C1 segment of cervical spinal cord (tissue), 14 donors: Measurements from ENCODE around the gene CEACAM19.

ENCODE experiments used
- DNase-seq, 14 donors: peaks; one replicate each; lab custom pipeline; 2025; lab: John Stamatoyannopoulos, UW

CEACAM19 gene

DNA sequence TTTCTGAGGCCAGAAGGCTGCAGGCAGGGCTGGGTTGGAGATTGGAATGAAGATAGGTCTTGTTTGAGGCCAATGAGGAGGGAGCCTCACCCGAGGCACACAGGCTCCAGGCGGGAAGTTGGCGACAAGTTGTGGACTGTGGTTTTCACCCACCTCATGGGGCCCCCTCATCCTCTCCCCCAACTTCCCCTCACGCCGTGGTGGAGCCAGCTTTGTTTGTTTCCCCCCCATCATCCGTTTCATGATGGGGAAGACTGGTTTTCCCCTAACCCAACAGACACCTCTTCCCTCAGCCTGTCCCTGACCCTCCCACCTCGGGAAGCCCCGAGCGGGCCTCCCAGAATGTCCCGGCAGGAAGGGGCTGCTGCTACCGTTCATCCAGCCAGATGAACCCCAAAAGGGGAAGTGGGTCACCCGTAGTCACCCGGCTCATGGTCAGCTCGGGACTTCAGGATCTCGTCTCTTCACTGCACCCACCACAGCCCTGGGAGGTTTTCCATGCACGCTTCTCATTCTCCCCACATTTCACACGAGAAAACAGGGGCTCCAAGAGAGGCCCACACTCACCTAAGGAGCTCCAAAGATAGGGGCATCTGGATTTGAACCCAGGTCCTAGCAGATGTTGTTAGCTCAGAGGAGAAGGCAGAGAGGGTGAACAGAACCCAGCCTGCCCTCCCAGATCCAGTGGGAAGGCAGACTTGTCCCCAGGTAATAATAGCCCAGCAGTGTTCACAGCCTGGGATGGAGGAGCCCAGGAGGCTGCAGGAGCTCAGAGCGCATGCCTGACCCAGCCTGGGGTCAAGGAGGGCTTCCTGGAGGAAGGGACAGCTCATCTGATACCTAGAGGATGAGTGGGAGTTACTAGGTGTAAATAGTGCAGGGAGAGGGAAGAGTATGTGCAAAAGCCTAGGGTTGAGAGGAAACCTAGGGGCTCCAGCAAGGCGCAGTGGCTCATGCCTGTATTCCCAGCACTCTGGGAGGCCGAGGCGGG is 51.1 kb downstream of the CEACAM19 start:
- peak in 3 of 14 donors; percentile 18 to 38 (median 30) for DNase-seq

DNA sequence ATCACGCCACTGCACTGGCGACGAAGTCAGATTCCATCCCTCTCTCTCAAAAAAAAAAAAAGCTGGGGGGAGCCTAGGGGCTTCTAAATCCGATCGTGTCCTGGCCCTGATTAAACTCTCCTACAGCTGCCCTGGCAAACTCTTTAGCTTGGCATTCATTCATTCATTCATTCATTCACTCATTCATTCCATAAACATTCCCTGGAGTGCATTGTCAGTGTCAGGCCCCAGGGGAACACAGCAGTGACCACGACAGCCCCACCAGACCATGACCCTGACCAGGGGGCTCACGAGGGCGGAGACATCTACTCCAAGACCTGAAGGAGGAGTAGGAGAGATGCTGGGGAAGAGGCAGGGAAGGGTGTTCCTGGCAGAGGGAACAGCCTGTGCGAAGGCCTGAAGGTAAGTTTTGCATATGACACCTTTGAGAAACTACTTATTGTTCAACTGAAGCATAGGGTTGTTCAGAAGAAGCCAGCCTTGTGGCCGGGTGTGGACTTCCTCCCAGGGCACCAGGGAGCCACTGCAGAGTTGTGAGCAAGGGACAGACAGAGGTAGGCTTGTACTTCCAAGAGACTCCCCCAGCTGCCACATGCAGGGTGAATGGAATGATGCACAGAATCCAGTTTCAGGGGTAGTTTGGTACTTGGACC is 52.1 kb downstream of the CEACAM19 start:
- DNase-seq: no peak

DNA sequence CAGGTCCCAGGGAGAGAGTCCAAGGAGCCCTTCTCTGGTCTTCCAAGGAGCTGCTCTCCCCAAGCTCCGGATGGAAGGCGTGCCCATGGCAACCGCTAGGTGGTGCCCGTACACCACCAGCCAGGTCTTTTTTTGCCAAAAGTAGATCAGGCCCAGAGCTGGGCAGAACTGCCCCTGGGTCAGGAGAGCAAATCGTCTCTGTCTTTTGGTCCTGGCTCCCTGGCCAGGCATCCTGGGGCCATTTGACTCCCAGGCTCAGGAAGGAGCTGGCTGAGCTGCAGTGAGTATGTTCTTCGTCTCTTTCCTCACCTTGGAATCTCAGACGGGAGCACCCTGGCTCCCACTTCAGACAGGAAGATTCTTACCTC is 52.7 kb downstream of the CEACAM19 start:
- peak in 12 of 14 donors; percentile 3 to 74 (median 52) for DNase-seq

DNA sequence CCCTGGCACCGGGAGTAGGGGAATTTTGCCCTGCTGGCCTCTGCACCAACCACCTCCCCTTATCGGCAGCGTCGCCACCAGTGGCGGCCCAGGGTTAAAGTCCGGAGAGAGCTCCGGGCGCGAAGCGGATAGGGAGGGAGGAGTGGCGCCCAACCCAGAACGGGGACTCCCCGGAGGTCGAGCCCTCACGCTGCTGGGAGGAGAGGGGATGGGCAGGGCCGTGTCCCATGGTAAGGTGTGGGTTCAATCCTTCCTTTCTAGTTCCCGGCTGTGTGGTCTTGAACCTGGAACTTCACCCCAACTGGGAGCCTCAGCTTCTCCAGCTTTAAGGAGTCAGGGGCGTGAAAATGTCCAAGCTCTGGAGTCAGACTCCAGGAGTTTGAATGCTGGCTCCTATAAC is 54.0 kb downstream of the CEACAM19 start:
- DNase-seq: no peak

DNA sequence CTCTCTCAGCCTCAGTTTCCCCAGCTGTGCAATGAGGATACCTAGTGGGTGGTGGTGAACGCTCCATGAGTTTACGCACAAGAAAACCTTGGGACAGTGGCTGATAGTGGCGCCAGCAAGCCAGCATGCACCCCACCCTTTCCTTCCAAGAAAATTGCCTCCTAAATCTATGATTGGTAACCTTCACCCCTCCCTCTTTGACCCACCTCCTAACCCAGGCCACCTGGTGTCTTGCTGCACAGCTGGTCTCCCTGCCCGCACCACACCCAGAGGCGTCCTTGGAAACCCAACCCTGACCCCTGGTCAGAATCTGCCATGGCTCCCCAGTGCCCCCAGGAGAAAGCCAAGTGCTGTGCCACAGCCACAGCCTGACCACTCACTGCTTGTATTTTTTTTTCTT is 54.4 kb downstream of the CEACAM19 start:
- DNase-seq: no peak

DNA sequence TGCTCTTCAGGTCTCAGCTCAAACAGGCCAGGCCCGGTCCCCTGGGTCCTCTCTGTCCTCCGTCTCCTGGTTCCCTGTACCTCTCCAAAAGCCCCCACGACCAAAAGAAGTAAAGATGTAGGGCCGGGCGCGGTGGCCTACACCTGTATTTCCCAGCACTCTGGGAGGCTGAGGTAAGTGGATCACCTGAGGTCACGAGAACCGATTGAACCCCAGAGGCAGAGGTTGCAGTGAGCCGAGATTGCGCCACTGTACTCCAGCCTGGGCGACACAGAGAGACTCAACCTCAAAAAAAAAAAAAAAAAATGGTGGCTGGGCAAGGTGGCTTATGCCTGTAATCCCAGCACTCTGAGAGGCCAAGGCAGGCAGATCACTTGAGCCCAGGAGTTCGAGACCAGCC is 55.2 kb downstream of the CEACAM19 start:
- no peak for DNase-seq

DNA sequence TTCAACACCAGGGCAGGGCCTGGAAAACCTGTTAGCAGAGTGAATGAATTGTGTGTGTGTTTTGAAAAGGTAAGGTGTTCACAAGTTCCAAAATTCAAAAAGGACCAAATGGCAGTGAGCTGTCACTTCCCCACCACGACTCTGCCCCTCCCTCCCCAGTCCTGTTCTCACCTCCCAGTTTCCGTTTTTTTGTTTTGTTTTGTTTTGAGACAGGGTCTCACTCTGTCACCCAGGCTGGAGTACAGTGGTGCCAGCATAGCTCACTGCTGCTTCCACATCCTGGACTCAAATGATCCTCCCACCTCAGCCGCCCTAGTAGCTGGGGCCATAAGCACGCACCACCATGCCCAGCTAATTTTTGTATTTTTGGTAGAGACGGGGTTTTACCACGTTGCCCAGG is 56.9 kb downstream of the CEACAM19 start:
- no peak for DNase-seq

DNA sequence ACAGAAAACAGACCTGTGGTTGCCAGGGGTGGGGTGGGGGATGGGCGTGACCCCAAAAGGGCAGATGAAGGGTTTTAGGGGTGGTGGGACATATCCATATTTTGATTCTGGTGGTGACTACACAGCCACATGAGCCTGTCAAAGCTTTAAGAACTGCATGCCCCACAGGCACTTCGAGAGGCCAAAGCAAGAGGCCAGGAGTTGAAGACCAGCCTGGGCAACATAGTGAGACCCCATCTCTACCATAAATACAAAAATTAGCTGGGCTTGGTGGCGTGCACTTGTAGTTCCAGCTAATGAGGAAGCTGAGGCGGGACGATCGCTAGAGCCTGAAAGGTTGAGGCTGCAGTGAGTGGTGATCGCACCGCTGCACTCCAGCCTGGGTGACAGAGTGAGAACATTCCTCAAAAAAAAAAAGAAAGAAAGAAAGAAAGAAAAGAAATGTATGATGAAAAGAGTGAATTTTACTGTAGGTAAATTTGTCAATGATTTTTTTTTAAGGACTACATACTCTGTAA is 58.3 kb downstream of the CEACAM19 start:
- DNase-seq: no peak

DNA sequence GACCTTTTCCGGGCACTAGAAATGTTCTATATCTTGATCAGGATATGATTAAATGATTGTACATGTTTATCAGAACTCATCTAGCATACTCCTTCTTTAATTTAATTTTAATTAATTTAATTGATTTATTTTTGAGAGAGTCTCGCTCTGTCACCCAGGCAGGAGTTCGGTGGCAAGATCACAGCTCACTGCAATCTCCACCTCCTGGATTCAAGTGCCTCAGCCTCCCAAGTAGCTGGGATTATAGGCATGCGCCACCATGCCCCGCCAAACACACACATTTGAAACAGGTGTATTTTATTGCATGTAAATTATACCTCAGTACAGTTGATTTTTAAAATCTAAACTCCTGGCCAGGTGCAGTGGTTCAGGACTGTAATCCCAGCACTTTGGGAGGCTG is 59.8 kb downstream of the CEACAM19 start:
- no peak for DNase-seq

DNA sequence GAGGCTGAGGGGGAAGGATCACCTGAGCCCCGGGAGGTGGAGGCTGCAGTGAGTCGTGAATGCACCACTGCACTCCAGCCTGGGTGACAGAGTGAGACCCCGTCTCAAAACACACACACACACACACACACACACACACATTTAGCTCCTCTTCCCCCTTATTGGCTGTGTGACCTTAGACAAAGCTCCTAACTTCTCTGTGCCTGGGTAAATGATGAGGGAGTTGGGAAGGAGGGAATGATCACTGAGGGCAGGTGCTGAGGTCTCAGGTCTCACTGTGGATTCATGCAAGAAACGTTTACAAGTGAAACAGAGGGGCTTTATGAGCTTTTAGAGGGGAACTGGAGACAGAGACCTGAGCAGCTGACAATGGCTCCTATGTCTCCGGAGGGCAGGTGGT is 60.3 kb downstream of the CEACAM19 start:
- no peak for DNase-seq

DNA sequence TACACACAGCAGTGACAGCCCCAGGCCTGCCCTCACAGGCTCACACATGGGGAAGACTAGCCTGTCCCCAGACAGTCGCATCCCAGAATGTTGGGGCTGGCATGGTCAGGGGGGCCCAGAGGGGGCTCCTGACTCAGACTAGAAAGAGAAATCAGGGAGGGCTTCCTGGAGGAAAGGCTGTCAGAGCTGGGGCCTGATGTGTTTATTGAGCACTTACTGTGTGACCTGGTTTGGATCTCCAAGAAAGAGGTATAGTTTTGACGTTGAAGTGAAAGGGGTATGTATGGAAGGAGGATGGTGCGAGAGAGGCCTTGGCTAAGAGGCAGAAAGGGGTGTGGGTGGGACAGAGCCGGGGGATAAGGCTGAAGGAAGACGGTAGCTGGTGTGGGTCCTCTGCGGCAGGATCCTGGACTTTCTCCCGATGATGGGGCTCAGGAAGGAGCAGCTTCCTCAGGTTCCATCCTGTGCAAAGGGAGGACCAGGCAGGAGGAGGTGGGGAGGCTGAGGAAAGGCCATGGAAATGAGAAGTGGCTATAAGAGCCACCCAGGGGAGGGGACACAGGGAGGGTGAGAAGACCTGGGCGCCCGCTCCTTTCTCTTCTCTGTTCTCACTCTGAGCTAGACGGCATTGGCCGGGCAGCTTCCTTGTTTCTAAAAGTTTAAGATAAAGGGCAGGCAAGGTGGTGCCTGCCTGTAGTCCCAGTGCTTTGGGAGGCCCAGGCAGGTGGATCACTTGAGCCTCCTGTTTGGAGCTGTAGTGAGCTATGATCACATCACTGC is 61.1 kb downstream of the CEACAM19 start:
- DNase-seq: no peak
